IMR-90 (cell line): ENCODE measurements around the gene NLE1. TPM values are rescaled to one million over a fixed set of nuclear protein-coding genes. Genes with fewer than 3 reads are reported as not detected.
A peak's percentile ranks its signal among the peaks of the same experiment; 100 is the strongest.

Experiments
- ATAC-seq: fragments of 200-7000 bp; cut with Tn5 transposase; 2 replicates; pipeline ENCODE4 v1.9.1; 2020; ENCODE audit warnings: low read depth, mild to moderate bottlenecking, moderate library complexity
- BruUV-seq: library from RNA; stranded (reverse); fragments of 400-500 nt; replicated peaks from 2 replicates; lab custom pipeline; 2021; lab: Mats Ljungman, UMichigan
- CTCF ChIA-PET: fragments of 300-600 bp; formaldehyde crosslinking; extraction: SDS; loops from one replicate; lab custom pipeline; 2021; ENCODE audit warnings: antibody characterized with exemption; lab: Yijun Ruan, JAX
- POLR2A ChIA-PET: fragments of 300-600 bp; sonication (Branson Sonifier 250); formaldehyde crosslinking; loops from one replicate; lab custom pipeline; 2022; ENCODE audit warnings: antibody characterized with exemption; ENCODE audit not compliant: unreplicated experiment; lab: Charles Lee
- DNase-seq: peaks from one replicate; pipeline ENCODE4 v3.0.0; 2013
- H2AFZ ChIP-seq: replicated peaks from 2 replicates; pipeline ENCODE3; 2013; ENCODE audit warnings: low read length, mild to moderate bottlenecking; ENCODE audit not compliant: poor library complexity
- H2AK5ac ChIP-seq: 2 replicates; pipeline ENCODE4 v1.6.1; 2013; ENCODE audit warnings: low read depth, low read length, inconsistent platforms
- H2AK9ac ChIP-seq: replicated peaks from 2 replicates; pipeline ENCODE3; 2013; ENCODE audit warnings: mild to moderate bottlenecking, low read depth, low read length, moderate library complexity; ENCODE audit not compliant: poor library complexity
- H2BK120ac ChIP-seq: 2 replicates; pipeline ENCODE4 v1.6.1; 2013; ENCODE audit warnings: low read depth, low read length, inconsistent platforms
- H2BK15ac ChIP-seq: 3 replicates; pipeline ENCODE4 v1.6.1; 2013; ENCODE audit warnings: low read depth, low read length, inconsistent platforms
- H2BK20ac ChIP-seq: 2 replicates; pipeline ENCODE4 v1.6.1; 2013; ENCODE audit warnings: low read depth, mild to moderate bottlenecking, inconsistent platforms, low read length, moderate library complexity
- H2BK5ac ChIP-seq: 2 replicates; pipeline ENCODE4 v1.6.1; 2013; ENCODE audit warnings: mild to moderate bottlenecking, low read depth, low read length, inconsistent platforms; ENCODE audit not compliant: poor library complexity, severe bottlenecking
- H3K14ac ChIP-seq: replicated peaks from 2 replicates; pipeline ENCODE4 v1.6.1; 2013; ENCODE audit warnings: low read depth, low read length, inconsistent platforms
- H3K18ac ChIP-seq: 2 replicates; pipeline ENCODE4 v1.6.1; 2013; ENCODE audit warnings: low read depth, low read length, control low read depth
- H3K23ac ChIP-seq: 2 replicates; pipeline ENCODE4 v1.6.1; 2013; ENCODE audit warnings: low read depth, low read length, inconsistent platforms
- H3K27ac ChIP-seq: 2 replicates; pipeline ENCODE4 v1.5.1; 2013; ENCODE audit warnings: mild to moderate bottlenecking, control low read depth, low read length; ENCODE audit not compliant: insufficient read depth
- H3K27me3 ChIP-seq: 2 replicates; pipeline ENCODE4 v1.6.1; 2013; ENCODE audit warnings: low read length; ENCODE audit not compliant: control insufficient read depth, insufficient read depth
- H3K36me3 ChIP-seq: 2 replicates; pipeline ENCODE4 v1.6.1; 2013; ENCODE audit warnings: low read length, mixed read lengths; ENCODE audit not compliant: control insufficient read depth, insufficient read depth
- H3K4ac ChIP-seq: 2 replicates; pipeline ENCODE4 v1.6.1; 2013; ENCODE audit warnings: low read depth, low read length, inconsistent platforms
- H3K4me1 ChIP-seq: 2 replicates; pipeline ENCODE4 v1.6.1; 2013; ENCODE audit warnings: low read length, mixed read lengths; ENCODE audit not compliant: control insufficient read depth, insufficient read depth
- H3K4me2 ChIP-seq: 2 replicates; pipeline ENCODE4 v1.6.1; 2013; ENCODE audit warnings: low read depth, mild to moderate bottlenecking, control low read depth, low read length, moderate library complexity
- H3K4me3 ChIP-seq: 2 replicates; pipeline ENCODE4 v1.5.1; 2013; ENCODE audit warnings: low read depth, mild to moderate bottlenecking, control low read depth, low read length, moderate library complexity; ENCODE audit not compliant: insufficient read depth
- H3K56ac ChIP-seq: 2 replicates; pipeline ENCODE4 v1.6.1; 2013; ENCODE audit warnings: low read length, inconsistent platforms; ENCODE audit not compliant: insufficient read depth; ENCODE audit errors: extremely low read depth
- H3K79me1 ChIP-seq, 2 experiments: 2 replicates each; pipeline ENCODE4 v1.6.1; 2013; ENCODE audit warnings: low read length in 2 of 2, inconsistent platforms in 1 of 2, low read depth in 1 of 2
- H3K9ac ChIP-seq: 2 replicates; pipeline ENCODE4 v1.6.1; 2013; ENCODE audit warnings: low read depth, low read length, control low read depth
- H3K9me1 ChIP-seq: 2 replicates; pipeline ENCODE4 v1.6.1; 2013; ENCODE audit warnings: low read length, inconsistent platforms; ENCODE audit not compliant: insufficient read depth
- H3K9me3 ChIP-seq: 2 replicates; pipeline ENCODE4 v1.6.1; 2013; ENCODE audit warnings: low read length; ENCODE audit not compliant: control insufficient read depth, insufficient read depth
- H4K20me1 ChIP-seq: 2 replicates; pipeline ENCODE4 v1.6.1; 2013; ENCODE audit warnings: low read length, inconsistent platforms; ENCODE audit not compliant: insufficient read depth
- H4K5ac ChIP-seq: 2 replicates; pipeline ENCODE4 v1.6.1; 2013; ENCODE audit warnings: mild to moderate bottlenecking, low read depth, low read length, control low read depth
- H4K8ac ChIP-seq, 2 experiments: 2 replicates each; pipeline ENCODE4 v1.6.1; 2013; ENCODE audit warnings: low read depth in 2 of 2, low read length in 2 of 2, control low read depth in 1 of 2, inconsistent platforms in 1 of 2
- H4K91ac ChIP-seq: 2 replicates; pipeline ENCODE4 v1.6.1; 2013; ENCODE audit warnings: low read depth, low read length, inconsistent platforms; ENCODE audit not compliant: insufficient read depth
- BHLHE40 ChIP-seq: fragments of 150-350 bp; IDR thresholded peaks from 2 replicates; pipeline ENCODE4 v1.6.1; 2016; ENCODE audit warnings: mild to moderate bottlenecking, low read depth, low read length
- CEBPB ChIP-seq: IDR thresholded peaks from 2 replicates; pipeline ENCODE4 v1.6.1; 2012; ENCODE audit warnings: low read depth, low read length, improper control_type of control experiment
- CHD1 ChIP-seq: IDR thresholded peaks from 2 replicates; pipeline ENCODE4 v1.6.1; 2012; ENCODE audit warnings: low read depth, low read length, improper control_type of control experiment
- ELK1 ChIP-seq: fragments of 150-350 bp; IDR thresholded peaks from 2 replicates; pipeline ENCODE4 v1.6.1; 2016; ENCODE audit warnings: low read depth, mild to moderate bottlenecking, low read length, moderate library complexity, borderline replicate concordance
- FOS ChIP-seq: fragments of 150-350 bp; IDR thresholded peaks from 2 replicates; pipeline ENCODE4 v1.6.1; 2016; ENCODE audit warnings: low read depth, low read length
- MAFK ChIP-seq: IDR thresholded peaks from 2 replicates; pipeline ENCODE4 v1.6.1; 2012; ENCODE audit warnings: low read depth, low read length, improper control_type of control experiment
- MAZ ChIP-seq: IDR thresholded peaks from 2 replicates; pipeline ENCODE4 v1.6.1; 2012; ENCODE audit warnings: low read depth, mild to moderate bottlenecking, low read length, improper control_type of control experiment, moderate library complexity, borderline replicate concordance
- MXI1 ChIP-seq: IDR thresholded peaks from 2 replicates; pipeline ENCODE4 v1.6.1; 2012; ENCODE audit warnings: low read depth, mild to moderate bottlenecking, low read length, moderate library complexity, borderline replicate concordance
- NFE2L2 ChIP-seq: fragments of 150-350 bp; IDR thresholded peaks from 2 replicates; pipeline ENCODE4 v1.6.1; 2016; ENCODE audit warnings: low read depth, mild to moderate bottlenecking, low read length
- POLR2A ChIP-seq: IDR thresholded peaks from 2 replicates; pipeline ENCODE4 v1.6.1; 2012; ENCODE audit warnings: mild to moderate bottlenecking, low read depth, low read length
- RAD21 ChIP-seq: IDR thresholded peaks from 2 replicates; pipeline ENCODE4 v1.6.1; 2012; ENCODE audit warnings: low read length, improper control_type of control experiment
- RFX5 ChIP-seq: IDR thresholded peaks from 2 replicates; pipeline ENCODE4 v1.8.0; 2012; ENCODE audit warnings: low read depth, mild to moderate bottlenecking, low read length, moderate library complexity
- SMC3 ChIP-seq: fragments of 150-350 bp; IDR thresholded peaks from 2 replicates; pipeline ENCODE4 v1.6.1; 2016; ENCODE audit warnings: low read depth, mild to moderate bottlenecking, antibody characterized with exemption, low read length, moderate library complexity
- WGBS, 2 experiments: methylation state at CpG; one replicate each; pipeline versions ENCODE4 v1.1.5 to v1.1.7; 2013; ENCODE audit warnings: missing lambda C conversion rate in 2 of 2; ENCODE audit not compliant: insufficient read length in 1 of 2; ENCODE audit errors: extremely low coverage in 2 of 2; 5-methylcytosine and 5-hydroxymethylcytosine counted together
- dilution Hi-C: fragments of 300-500 bp; cut with HindIII; formaldehyde crosslinking; loops from one replicate; pipeline ENCODE4 v1.14.3; 2018; ENCODE audit warnings: low sequenced_read_pairs; ENCODE audit not compliant: unreplicated experiment
- in situ Hi-C: fragments of 300-500 bp; cut with MboI; formaldehyde crosslinking; loops from 3 replicates; pipeline ENCODE4 v1.14.3; 2019; ENCODE audit warnings: low sequenced_read_pairs, inconsistent platforms, mixed read lengths
- intact Hi-C: fragments of 100-400 bp; cut with micrococcal nuclease; formaldehyde crosslinking; loops from 2 replicates; pipeline ENCODE4 v1.10.0; 2022
- polyA plus RNA-seq, 3 experiments: library from polyadenylated mRNA; depleted of rRNA; stranded (reverse); fragments of >200 nt; gene quantifications; 2 replicates each; pipeline ENCODE4 v1.2.3, GENCODE V29; 2012; ENCODE audit warnings: low replicate concordance in 1 of 3
- total RNA-seq: library from RNA; depleted of rRNA; stranded (reverse); fragments of >200 nt; gene quantifications from 2 replicates; pipeline ENCODE4 v1.2.3, GENCODE V29; 2012
- TF ChIP-seq, protein P1 (sequence below): conservative IDR thresholded peaks from 2 replicates; pipeline ENCODE4 v1.5.1; 2012; ENCODE audit warnings: mild to moderate bottlenecking, low read depth, low read length, improper control_type of control experiment

The NLE1 gene
- total and polyA plus RNA-seq, 2 of the 4 experiments (the other 2 are of a cell fraction), result 18.6 to 23.7 TPM

GRCh38 chr17:35088881-35089585 lies 53.1 kb downstream of the NLE1 start:
- no peaks in the 10 kb centered on the region for H3K27me3 ChIP-seq
- peak overlapping the region; percentile 83 for H4K5ac ChIP-seq
- intact Hi-C loops (loop anchor here (1.0 to 2.0 kb wide), 4 partner anchors 26 to 108 kb away; partner anchors contain the start of gene RFFL), in situ Hi-C loops (no loop called here), dilution Hi-C loops (no loop called here)
- peak; percentile 69 for DNase-seq
- peak overlapping the region; percentile 87 for H3K4me3 ChIP-seq
- H3K79me1 ChIP-seq, result peaks cover 5 to 40% of the 10 kb centered on the region in 2 experiments; a peak in 3 of 4 replicates
- H3K18ac ChIP-seq, result peak overlapping the region; percentile 44
- peak; percentile 89 for ATAC-seq
- H3K27ac ChIP-seq, result peak overlapping the region; percentile 73
- H2BK20ac ChIP-seq, result peak overlapping the region; percentile 20; the same call in 1 of the 2 replicates
- no peaks in the 10 kb centered on the region; the same call in 1 of the 2 replicates for H4K20me1 ChIP-seq
- peak overlapping the region; percentile 89 for H3K23ac ChIP-seq
- peak overlapping the region; percentile 80 for H4K91ac ChIP-seq
- peak overlapping the region; percentile 99 for H2AK9ac ChIP-seq
- peak overlapping the region; percentile 66 for H2BK5ac ChIP-seq
- H3K56ac ChIP-seq, result peak overlapping the region; percentile 64
- H3K14ac ChIP-seq, result peak overlapping the region; percentile 89
- H2BK120ac ChIP-seq, result peak overlapping the region; percentile 72; the same call in 1 of the 2 replicates
- H3K36me3 ChIP-seq, result no peaks in the 10 kb centered on the region
- peaks cover 11% of the 10 kb centered on the region for H3K4me1 ChIP-seq
- ChIA-PET CTCF (interaction anchor here (0.9 kb wide), 2 partner anchors 89 to 91 kb away, joined by 3 to 4 read pairs; no protein-coding TSS in a partner anchor), POLR2A (no interaction called here)
- H2AK5ac ChIP-seq, result peak overlapping the region; percentile 33; the same call in 1 of the 2 replicates
- H2AFZ ChIP-seq, result peak overlapping the region; percentile 97
- H4K8ac ChIP-seq, result peak overlapping the region; percentile 78 to 96
- no TSS peak for BruUV-seq
- peak overlapping the region; percentile 92 for H3K4me2 ChIP-seq
- peak overlapping the region; percentile 66; the same call in 2 of the 3 replicates for H2BK15ac ChIP-seq
- peak overlapping the region; percentile 88 for H3K4ac ChIP-seq
- 0% methylated on average over 15 of the region's 80 CpGs; no CpG with 5 or more reads in 1 of the 2 experiments for WGBS, 2 experiments
- no peaks in the 10 kb centered on the region for H3K9me3 ChIP-seq
- peaks cover 14% of the 10 kb centered on the region for H3K9me1 ChIP-seq
- peak overlapping the region; percentile 71 for H3K9ac ChIP-seq
- TF ChIP-seq CHD1 (no peak), RAD21 (peak; percentile 79), FOS (no peak), CEBPB (no peak), RFX5 (no peak), POLR2A (no peak; the same call in 1 of the 2 replicates), BHLHE40 (no peak), MXI1 (no peak), ELK1 (no peak), MAFK (no peak), MAZ (peak; percentile 71; the same call in 1 of the 2 replicates), SMC3 (peak; percentile 85), NFE2L2 (no peak)
- TF ChIP-seq, protein P1, sequence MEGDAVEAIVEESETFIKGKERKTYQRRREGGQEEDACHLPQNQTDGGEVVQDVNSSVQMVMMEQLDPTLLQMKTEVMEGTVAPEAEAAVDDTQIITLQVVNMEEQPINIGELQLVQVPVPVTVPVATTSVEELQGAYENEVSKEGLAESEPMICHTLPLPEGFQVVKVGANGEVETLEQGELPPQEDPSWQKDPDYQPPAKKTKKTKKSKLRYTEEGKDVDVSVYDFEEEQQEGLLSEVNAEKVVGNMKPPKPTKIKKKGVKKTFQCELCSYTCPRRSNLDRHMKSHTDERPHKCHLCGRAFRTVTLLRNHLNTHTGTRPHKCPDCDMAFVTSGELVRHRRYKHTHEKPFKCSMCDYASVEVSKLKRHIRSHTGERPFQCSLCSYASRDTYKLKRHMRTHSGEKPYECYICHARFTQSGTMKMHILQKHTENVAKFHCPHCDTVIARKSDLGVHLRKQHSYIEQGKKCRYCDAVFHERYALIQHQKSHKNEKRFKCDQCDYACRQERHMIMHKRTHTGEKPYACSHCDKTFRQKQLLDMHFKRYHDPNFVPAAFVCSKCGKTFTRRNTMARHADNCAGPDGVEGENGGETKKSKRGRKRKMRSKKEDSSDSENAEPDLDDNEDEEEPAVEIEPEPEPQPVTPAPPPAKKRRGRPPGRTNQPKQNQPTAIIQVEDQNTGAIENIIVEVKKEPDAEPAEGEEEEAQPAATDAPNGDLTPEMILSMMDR, result peak; percentile 87
